DMS79 treated with DMSO at 0.1 percent for 48 hours (cell line): ENCODE measurements around the gene FAM107B.

Experiments used
- DNase-seq: peaks from one replicate; lab custom pipeline; 2025; lab: John Stamatoyannopoulos, UW

FAM107B gene

DNA sequence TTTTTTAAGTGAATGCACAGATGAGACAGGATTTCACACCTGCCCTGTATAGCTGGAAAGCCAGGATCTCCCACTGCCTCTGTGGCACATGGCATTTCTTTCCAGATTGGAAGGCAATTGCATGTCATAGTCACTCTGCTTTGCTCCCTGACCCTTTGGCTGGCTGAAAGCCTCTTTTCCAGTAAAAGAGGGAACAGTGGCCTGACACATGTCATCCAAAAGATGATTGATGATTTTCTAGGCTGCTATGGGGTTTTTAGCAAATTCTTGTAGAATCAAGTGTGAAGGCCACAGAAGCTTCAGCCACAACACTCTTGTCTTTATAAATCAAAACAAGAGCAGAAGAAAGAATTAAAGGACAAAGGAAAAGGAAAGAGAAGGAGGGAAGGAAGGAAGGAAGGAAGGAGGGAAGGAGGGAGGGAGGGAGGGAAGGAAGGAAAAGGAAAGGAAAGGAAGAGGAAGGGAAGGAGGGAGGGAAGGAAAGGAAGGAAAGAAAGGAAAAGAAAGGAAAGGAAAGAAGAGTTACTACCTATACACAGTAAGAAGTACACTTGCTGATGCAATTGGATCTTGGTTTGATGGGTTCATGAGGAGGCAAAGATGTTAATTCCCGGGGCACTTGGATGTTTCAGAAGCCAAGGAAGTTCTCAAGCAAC, 285.0 kb downstream of the FAM107B start:
- DNase-seq = no peak

GRCh38 chr10:14487488-14487883, 287.2 kb downstream of the FAM107B start:
- no peak for DNase-seq

DNA sequence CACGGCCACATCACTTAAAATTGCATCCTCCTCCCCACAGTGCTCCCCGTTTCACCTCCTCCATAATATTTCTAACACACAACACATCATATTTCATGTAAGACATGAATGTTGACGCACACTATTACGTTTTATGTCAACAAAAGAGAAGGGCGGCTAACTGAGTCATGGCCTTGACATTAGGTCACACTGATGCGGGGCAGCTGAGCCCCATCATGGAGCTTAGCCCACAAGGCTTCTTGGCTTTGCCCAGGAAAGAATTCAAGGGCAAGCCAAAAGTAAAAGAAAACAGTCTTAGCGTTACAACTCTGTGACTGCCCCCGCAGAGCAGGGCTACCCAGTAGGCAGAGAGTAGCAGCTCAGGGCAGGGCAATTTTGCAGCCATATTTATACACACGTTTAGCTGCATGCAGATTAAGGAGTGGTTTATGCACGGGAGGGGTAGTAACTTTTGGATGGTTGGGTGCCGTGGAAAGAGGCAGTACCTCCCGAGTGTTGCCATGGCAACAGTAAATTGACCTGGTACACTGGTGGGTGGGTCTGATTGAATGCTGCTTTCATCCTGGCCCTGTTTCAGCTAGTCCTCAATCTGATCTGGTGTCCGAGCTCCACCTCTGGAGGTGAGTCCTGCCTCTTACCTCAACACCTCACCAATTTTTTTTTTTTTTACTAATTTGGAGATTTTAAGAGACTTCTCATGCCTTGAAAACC, 287.8 kb downstream of the FAM107B start:
- DNase-seq = no peak

DNA sequence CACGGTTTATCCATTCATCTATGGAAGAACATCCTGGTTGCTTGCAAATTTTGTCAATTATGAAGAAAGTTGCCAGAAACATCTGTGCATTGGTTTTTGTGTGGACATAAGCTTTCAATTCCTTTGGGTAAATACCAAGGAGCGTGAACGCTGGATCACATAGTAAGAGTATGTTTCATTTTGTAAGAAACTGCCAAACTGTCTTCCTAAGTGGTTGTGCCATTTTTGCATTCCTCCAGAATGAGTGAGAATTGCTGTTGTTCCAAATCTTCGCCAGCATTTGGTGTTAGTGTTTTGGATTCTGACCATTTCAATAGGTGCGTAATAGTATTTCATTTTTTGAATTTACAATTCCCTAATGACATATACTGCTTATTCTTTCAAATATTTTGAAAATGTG, 288.7 kb downstream of the FAM107B start:
- DNase-seq = no peak

DNA sequence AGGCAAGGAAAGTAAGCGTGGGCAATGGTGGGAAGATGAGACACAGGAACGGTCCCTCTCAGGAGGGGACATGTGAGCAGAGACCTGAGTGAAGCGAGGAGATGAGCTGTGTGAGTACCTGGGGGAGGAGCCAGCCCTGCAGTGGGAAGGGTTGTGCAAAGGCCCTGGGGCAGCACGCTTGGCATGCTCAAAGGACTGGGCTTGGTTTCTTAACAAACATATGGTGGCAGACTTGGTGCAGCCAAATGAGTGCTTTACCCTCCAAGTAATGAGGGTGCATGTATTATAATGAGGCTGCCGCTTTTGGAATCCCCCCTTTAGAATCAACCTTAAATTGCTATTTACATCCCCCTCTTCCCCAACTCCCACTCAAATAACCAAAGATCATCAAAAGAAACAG, 291.3 kb downstream of the FAM107B start:
- DNase-seq = no peak

DNA sequence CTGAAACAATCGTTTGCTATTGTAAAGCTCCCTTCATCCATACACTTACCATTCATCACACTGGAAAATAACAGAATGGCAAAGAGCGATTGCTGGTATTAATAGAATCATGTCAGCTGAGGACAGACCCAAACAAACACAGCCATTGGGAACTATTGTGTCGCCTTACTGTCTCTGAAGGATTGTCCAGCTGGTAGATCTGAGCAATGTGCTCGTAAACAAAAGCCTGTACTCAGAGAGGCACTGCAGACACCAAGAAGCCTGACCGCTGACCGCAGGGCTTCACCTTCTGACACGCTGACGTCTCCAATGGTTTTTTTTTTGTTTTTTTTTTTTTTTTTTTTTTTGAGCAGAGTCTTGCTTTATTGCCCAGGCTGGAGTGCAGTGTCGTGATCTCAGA, 292.9 kb downstream of the FAM107B start:
- no peak for DNase-seq

DNA sequence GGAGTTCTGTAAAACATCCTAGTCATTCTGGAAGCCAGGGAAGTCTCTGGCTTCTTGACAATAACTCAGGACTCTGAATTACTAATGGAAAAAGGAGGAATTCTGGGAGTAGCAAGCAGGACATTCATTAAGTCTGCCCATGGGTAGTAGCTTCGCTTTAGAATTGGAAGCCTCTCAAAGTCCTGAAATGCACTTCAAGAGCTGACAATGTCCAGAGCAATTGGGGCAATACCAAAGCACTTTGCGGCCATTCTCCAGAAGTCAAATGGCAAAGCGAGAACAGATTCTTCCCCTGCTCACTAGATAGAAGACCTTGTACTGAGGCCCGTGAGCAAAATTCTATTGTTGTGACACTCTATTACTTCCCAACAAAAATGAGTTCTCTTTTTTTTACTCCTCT, 293.7 kb downstream of the FAM107B start:
- DNase-seq = no peak

- no peak for DNase-seq
Measured at GRCh38 chr10:14478604-14479003, 296.1 kb downstream of the FAM107B start.

- no peak for DNase-seq
Measured at GRCh38 chr10:14478201-14478600, 296.5 kb downstream of the FAM107B start.

- no peak for DNase-seq
Measured at GRCh38 chr10:14477408-14477710, 297.3 kb downstream of the FAM107B start.

- no peak for DNase-seq
Measured at GRCh38 chr10:14476641-14477407, 297.9 kb downstream of the FAM107B start.

DNA sequence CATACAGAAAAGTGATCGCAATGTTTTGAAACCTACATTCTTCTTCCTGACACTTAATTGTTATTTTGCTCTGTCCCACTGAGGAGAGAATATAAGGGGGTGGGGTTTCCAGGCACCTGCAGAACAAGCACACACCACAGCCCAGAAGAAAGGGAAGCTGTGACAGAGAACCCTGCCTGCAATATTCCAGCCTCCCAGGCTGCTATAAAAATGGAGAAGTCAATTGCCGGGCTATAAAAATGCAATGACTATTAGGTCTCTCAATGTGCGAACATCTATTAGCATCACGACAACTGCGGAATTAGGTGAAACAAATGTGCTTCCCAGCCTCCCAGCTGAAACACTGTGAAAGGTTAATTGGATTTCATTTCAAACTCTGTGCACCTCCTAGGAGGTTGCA, 298.7 kb downstream of the FAM107B start:
- DNase-seq = no peak

GRCh38 chr10:14474656-14475055, 300.0 kb downstream of the FAM107B start:
- no peak for DNase-seq

- DNase-seq = no peak
Measured at GRCh38 chr10:14470920-14471319, 303.8 kb downstream of the FAM107B start.

- no peak for DNase-seq
Measured at GRCh38 chr10:14468726-14469125, 306.0 kb downstream of the FAM107B start.
